Effector memory CD4-positive, alpha-beta T cell (primary cell): ENCODE results near the gene NR2C1.
"Not testable (repeated sequence)": the region's sequence is repeated elsewhere in the genome, so short reads cannot be mapped to it uniquely, and the experiment has no call there.

Experiments
- DNase-seq, 3 donors: peaks; one replicate each; pipeline ENCODE4 v3.0.0-alpha.2; 2020
- H3K27ac ChIP-seq: 2 replicates; pipeline ENCODE4 v1.7.0; 2013; ENCODE audit warnings: mild to moderate bottlenecking, low read length, moderate library complexity; ENCODE audit not compliant: insufficient read depth, poor library complexity, severe bottlenecking
- H3K27me3 ChIP-seq: replicated peaks from 2 replicates; pipeline ENCODE4 v1.7.0; 2013; ENCODE audit warnings: mild to moderate bottlenecking, low read length; ENCODE audit not compliant: insufficient read depth, control insufficient read depth, poor library complexity, severe bottlenecking
- H3K36me3 ChIP-seq: 2 replicates; pipeline ENCODE4 v1.7.0; 2013; ENCODE audit warnings: mild to moderate bottlenecking, low read length, moderate library complexity; ENCODE audit not compliant: control insufficient read depth, insufficient read depth
- H3K4me1 ChIP-seq: 2 replicates; pipeline ENCODE4 v1.7.0; 2013; ENCODE audit warnings: low read length, mild to moderate bottlenecking; ENCODE audit not compliant: control insufficient read depth, insufficient read depth, poor library complexity, severe bottlenecking
- H3K4me3 ChIP-seq: 2 replicates; pipeline ENCODE4 v1.7.0; 2013; ENCODE audit warnings: low read length, low read depth, mild to moderate bottlenecking; ENCODE audit not compliant: insufficient read depth, poor library complexity, severe bottlenecking
- H3K9me3 ChIP-seq: 2 replicates; pipeline ENCODE4 v1.7.0; 2013; ENCODE audit warnings: mild to moderate bottlenecking, low read length, moderate library complexity; ENCODE audit not compliant: control insufficient read depth

The NR2C1 gene

GRCh38 chr12:94988471-94988870 lies 84.9 kb downstream of the NR2C1 start:
- peak overlapping the region; percentile 23 for H3K27ac ChIP-seq

DNA sequence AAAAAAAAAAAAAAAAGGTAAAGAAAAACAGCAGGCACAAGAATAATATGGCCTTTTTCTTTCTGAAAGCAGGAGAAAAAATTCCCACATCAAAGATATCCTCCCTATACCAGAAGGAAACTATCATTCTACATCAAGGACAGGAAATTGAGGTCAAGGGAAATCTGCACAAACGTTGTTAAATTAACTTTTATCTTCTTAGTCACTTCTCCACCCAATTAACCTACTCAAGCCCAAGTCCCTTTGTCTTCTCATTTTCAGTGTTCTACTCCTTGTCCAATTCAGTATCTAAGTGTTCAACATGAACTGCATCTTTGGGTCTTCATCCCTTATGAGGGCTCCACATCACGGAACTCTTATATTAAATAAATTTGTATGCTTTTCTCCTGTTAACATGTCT lies 85.6 kb downstream of the NR2C1 start:
- H3K36me3 ChIP-seq: peaks cover 10% of the 10 kb centered on the region
- DNase-seq: no peak
- H3K4me3 ChIP-seq: no peak overlapping the region

More at GRCh38 chr12:94988471-94988870, 84.9 kb downstream of the NR2C1 start:
- Histone ChIP-seq H3K4me1 (peaks cover 13% of the 10 kb centered on the region), H3K4me3 (no peak overlapping the region), H3K9me3 (no peaks in the 10 kb centered on the region), H3K36me3 (peaks cover 10% of the 10 kb centered on the region), H3K27me3 (no peaks in the 10 kb centered on the region)
- DNase-seq: peak in 1 of 3 donors; percentile 3

GRCh38 chr12:94987076-94987669 lies 86.2 kb downstream of the NR2C1 start:
- H3K4me1 ChIP-seq: peaks cover 18% of the 10 kb centered on the region

More for the DNA sequence above, 85.6 kb downstream of the NR2C1 start:
- H3K9me3 ChIP-seq: no peaks in the 10 kb centered on the region
- H3K4me1 ChIP-seq: peaks cover 18% of the 10 kb centered on the region
- no peaks in the 10 kb centered on the region for H3K27me3 ChIP-seq
- H3K27ac ChIP-seq: peak overlapping the region; percentile 44

GRCh38 chr12:94985099-94985498 lies 88.3 kb downstream of the NR2C1 start:
- DNase-seq, H3K4me3 ChIP-seq, H3K9me3 ChIP-seq, H3K27ac ChIP-seq, H3K27me3 ChIP-seq, H3K36me3 ChIP-seq: not testable (repeated sequence)
- H3K4me1 ChIP-seq: peaks cover 18% of the 10 kb centered on the region

More at GRCh38 chr12:94987076-94987669, 86.2 kb downstream of the NR2C1 start:
- H3K27ac ChIP-seq: peak overlapping the region; percentile 44
- no peaks in the 10 kb centered on the region for H3K9me3 ChIP-seq
- peaks cover 6% of the 10 kb centered on the region for H3K36me3 ChIP-seq
- no peaks in the 10 kb centered on the region for H3K27me3 ChIP-seq
- H3K4me3 ChIP-seq: no peak overlapping the region
- no peak for DNase-seq

GRCh38 chr12:94983321-94983720 lies 90.1 kb downstream of the NR2C1 start:
- Histone ChIP-seq H3K27me3 (no peaks in the 10 kb centered on the region), H3K36me3 (no peaks in the 10 kb centered on the region), H3K27ac (no peak overlapping the region), H3K4me1 (peaks cover 10% of the 10 kb centered on the region), H3K4me3 (no peak overlapping the region), H3K9me3 (no peaks in the 10 kb centered on the region)
- DNase-seq: no peak

DNA sequence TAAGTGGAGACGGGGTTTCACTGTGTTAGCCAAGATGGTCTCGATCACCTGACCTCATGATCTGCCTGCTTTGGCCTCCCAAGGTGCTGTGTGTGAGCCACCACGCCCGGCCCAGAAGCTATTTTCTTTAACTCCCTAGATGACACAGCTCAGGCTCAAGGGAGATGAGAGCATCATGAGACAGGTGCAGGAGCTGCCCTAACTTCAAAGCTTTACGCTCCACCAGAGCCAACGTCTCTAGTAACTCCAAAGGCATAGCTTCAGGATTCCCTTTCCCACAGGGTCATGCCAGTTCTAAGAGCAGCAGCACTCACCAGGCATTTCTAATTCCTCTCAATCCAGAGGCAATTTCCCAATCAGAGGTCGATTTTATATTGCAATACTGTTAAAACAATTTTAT lies 91.0 kb downstream of the NR2C1 start:
- no peak overlapping the region for H3K27ac ChIP-seq

GRCh38 chr12:94980577-94980976 lies 92.8 kb downstream of the NR2C1 start:
- Histone ChIP-seq H3K4me3 (no peak overlapping the region), H3K9me3 (no peaks in the 10 kb centered on the region), H3K36me3 (no peaks in the 10 kb centered on the region), H3K27me3 (no peaks in the 10 kb centered on the region), H3K4me1 (peaks cover 4% of the 10 kb centered on the region), H3K27ac (no peak overlapping the region)
- no peak for DNase-seq

More for the DNA sequence above, 91.0 kb downstream of the NR2C1 start:
- DNase-seq: no peak
- Histone ChIP-seq H3K36me3 (no peaks in the 10 kb centered on the region), H3K9me3 (no peaks in the 10 kb centered on the region), H3K4me1 (peaks cover 10% of the 10 kb centered on the region), H3K4me3 (no peak overlapping the region), H3K27me3 (no peaks in the 10 kb centered on the region)

GRCh38 chr12:94979941-94980340 lies 93.5 kb downstream of the NR2C1 start:
- H3K4me3 ChIP-seq: no peak overlapping the region
- no peaks in the 10 kb centered on the region for H3K36me3 ChIP-seq
- DNase-seq: no peak
- H3K27ac ChIP-seq: no peak overlapping the region
- H3K27me3 ChIP-seq: no peaks in the 10 kb centered on the region
- H3K4me1 ChIP-seq: peaks cover 4% of the 10 kb centered on the region
- no peaks in the 10 kb centered on the region for H3K9me3 ChIP-seq

DNA sequence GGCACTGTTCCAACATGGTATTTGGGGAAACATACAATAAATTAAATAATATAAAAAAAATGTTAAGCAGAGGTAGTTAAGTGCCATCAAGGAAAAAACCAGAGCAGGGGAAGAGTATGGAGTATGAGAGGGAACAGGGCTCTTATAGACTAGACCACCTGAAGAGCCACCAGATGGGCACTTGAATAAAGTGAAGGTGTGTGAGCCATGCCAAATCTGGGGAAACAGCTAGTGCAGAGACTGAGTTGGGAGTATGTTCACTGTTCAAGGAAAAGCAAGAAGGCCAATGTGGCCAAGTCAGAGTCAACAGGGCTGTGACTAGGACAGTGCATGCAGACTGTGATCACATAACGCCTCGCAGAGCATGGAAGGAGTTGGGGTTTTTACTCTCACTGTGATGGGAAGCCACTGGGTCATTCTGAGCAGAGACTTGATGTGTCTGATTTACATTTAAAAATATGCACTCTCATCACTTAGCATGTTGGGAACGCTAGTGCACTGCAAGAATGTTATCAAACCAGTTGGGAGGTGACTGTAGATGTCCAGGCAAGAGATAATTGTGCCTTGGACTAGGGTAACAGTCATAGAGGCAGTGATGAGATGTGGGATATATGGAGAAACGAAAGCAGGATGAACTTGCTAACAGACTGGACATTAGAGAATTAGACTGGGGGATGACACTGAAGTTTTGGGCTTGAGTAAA lies 95.5 kb downstream of the NR2C1 start:
- Histone ChIP-seq H3K36me3 (no peaks in the 10 kb centered on the region), H3K9me3 (no peaks in the 10 kb centered on the region), H3K27me3 (no peaks in the 10 kb centered on the region), H3K4me3 (no peak overlapping the region), H3K27ac (no peak overlapping the region), H3K4me1 (peaks cover under 1% of the 10 kb centered on the region)
- DNase-seq: no peak

GRCh38 chr12:94973221-94973620 lies 100.2 kb downstream of the NR2C1 start:
- H3K27ac ChIP-seq: no peak overlapping the region
- H3K9me3 ChIP-seq: no peaks in the 10 kb centered on the region
- no peak overlapping the region for H3K4me3 ChIP-seq
- no peak for DNase-seq
- H3K36me3 ChIP-seq: peaks cover 17% of the 10 kb centered on the region
- H3K4me1 ChIP-seq: no peaks in the 10 kb centered on the region
- H3K27me3 ChIP-seq: no peaks in the 10 kb centered on the region
